Measurements from ENCODE around the gene CAD.

- TF ChIP-seq SMAD3 (CRISPR knock-in tag; conservative IDR thresholded peaks at IDR 0.05): no peak
- TF ChIP-seq, protein P1, sequence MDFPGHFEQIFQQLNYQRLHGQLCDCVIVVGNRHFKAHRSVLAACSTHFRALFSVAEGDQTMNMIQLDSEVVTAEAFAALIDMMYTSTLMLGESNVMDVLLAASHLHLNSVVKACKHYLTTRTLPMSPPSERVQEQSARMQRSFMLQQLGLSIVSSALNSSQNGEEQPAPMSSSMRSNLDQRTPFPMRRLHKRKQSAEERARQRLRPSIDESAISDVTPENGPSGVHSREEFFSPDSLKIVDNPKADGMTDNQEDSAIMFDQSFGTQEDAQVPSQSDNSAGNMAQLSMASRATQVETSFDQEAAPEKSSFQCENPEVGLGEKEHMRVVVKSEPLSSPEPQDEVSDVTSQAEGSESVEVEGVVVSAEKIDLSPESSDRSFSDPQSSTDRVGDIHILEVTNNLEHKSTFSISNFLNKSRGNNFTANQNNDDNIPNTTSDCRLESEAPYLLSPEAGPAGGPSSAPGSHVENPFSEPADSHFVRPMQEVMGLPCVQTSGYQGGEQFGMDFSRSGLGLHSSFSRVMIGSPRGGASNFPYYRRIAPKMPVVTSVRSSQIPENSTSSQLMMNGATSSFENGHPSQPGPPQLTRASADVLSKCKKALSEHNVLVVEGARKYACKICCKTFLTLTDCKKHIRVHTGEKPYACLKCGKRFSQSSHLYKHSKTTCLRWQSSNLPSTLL (IDR thresholded peaks at IDR 0.05): no peak
- TF ChIP-seq HMG20B (CRISPR knock-in tag; IDR thresholded peaks at IDR 0.05): no peak
- TF ChIP-seq FOXA3 (CRISPR knock-in tag; conservative IDR thresholded peaks at IDR 0.05 in 1 of 2, IDR thresholded peaks at IDR 0.05 in 1 of 2): no peak
- TF ChIP-seq BACH1 (tag; IDR thresholded peaks at IDR 0.05): no peak
- TF ChIP-seq CREBBP (IDR thresholded peaks at IDR 0.05; ENCODE audit: low read depth, low read length): no peak
- TF ChIP-seq POLR2AphosphoS5 (IDR thresholded peaks at IDR 0.05; ENCODE audit: control insufficient read depth, insufficient read depth, low read depth, low read length): no peak
- TF ChIP-seq SIN3B (IDR thresholded peaks at IDR 0.05; ENCODE audit: low read depth): no peak
Observed at GRCh38 chr2:27205206-27205605, 12.0 kb upstream of the CAD start.
